ENCODE data around the gene OR52B6. TPM values are rescaled to one million over a fixed set of nuclear protein-coding genes. Genes with fewer than 3 reads are reported as not detected.

Gene OR52B6
- polyA plus RNA-seq, 1 donor from 2014 or later = not detected

DNA sequence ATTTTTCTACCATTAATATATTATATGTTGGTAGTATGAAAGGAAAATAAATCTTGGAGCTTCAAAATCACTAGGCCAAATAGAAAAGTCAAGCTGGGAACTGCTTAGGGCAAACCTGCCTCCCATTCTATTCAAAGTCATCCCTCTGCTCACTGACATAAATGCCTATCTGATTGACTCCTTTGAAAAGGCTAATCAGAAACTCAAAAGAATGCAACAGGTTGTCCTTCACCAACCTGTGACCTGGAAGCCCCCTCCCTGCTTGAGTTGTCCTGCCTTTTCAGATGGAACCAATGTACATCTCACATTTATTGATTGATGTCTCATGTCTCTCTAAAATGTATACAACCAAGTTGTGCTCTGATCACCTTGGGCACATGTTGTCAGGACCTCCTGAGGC lies 40.9 kb downstream of the OR52B6 start:
- no peak overlapping the region for H2AFZ ChIP-seq (ENCODE audit: low read depth, low read length)
- no peaks in the 10 kb centered on the region for H3K9me3 ChIP-seq (ENCODE audit: low read length)
- no peak overlapping the region for H3K27ac ChIP-seq (ENCODE audit: low read length)
- H3K27me3 ChIP-seq (ENCODE audit: insufficient read depth, low read depth, low read length) = no peaks in the 10 kb centered on the region
- H3K4me2 ChIP-seq (ENCODE audit: low read length) = no peak overlapping the region
- TF ChIP-seq EP300 (conservative IDR thresholded peaks at IDR 0.05; ENCODE audit: poor library complexity, severe bottlenecking) (no peak), REST (IDR thresholded peaks at IDR 0.05; ENCODE audit: borderline replicate concordance) (no peak), RAD21 (conservative IDR thresholded peaks at IDR 0.05) (no peak), POLR2AphosphoS5 (IDR thresholded peaks at IDR 0.05) (no peak), TAF1 (IDR thresholded peaks at IDR 0.05; ENCODE audit: low read depth) (no peak), SMC3 (conservative IDR thresholded peaks at IDR 0.05; ENCODE audit: poor library complexity) (no peak), MXI1 (conservative IDR thresholded peaks at IDR 0.05; ENCODE audit: poor library complexity, severe bottlenecking) (no peak), CTCF (IDR thresholded peaks at IDR 0.05; ENCODE audit: poor library complexity, severe bottlenecking) (no peak), EZH2 (IDR thresholded peaks at IDR 0.05; ENCODE audit: borderline replicate concordance, insufficient read depth, low read length, poor library complexity, severe bottlenecking) (no peak)
- no peaks in the 10 kb centered on the region for H3F3A ChIP-seq (ENCODE audit: insufficient read depth, low read length, poor library complexity, severe bottlenecking)
- H3K36me3 ChIP-seq (ENCODE audit: insufficient read depth, low read length) = no peaks in the 10 kb centered on the region
- H3K79me2 ChIP-seq (replicated peaks; ENCODE audit: insufficient read depth, low read length) = no peaks in the 10 kb centered on the region
- H3K4me3 ChIP-seq (ENCODE audit: low read length) = no peak overlapping the region
- H3K9ac ChIP-seq (ENCODE audit: low read length) = no peak overlapping the region
- no peaks in the 10 kb centered on the region for H4K20me1 ChIP-seq (ENCODE audit: insufficient read depth)
- no peaks in the 10 kb centered on the region for H3K9me2 ChIP-seq (ENCODE audit: insufficient read depth, low read length)

DNA sequence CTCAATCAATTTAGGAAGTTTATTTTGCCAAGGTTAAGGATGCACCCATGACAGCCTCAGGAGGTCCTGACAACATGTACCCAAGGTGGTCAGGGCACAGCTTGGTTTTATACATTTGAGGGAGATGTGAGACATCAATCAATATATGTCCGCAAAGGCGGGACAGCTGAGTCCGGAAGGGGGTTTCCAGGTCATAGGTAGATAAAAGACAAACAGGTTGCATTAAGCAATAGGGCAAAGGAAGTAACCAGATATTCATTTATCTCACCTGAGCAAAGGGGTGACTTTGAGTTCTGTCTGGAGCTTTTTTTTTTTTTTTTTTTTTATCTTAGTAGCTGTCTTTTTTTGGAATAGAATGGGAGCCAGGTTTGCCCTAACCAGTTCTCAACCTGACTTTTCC lies 42.1 kb downstream of the OR52B6 start:
- Histone ChIP-seq H3K9me3 (ENCODE audit: low read length) (no peaks in the 10 kb centered on the region), H3K79me2 (replicated peaks; ENCODE audit: insufficient read depth, low read length) (no peaks in the 10 kb centered on the region), H3K4me2 (ENCODE audit: low read length) (no peak overlapping the region), H3K36me3 (ENCODE audit: insufficient read depth, low read length) (no peaks in the 10 kb centered on the region), H3K9ac (ENCODE audit: low read length) (no peak overlapping the region), H3K9me2 (ENCODE audit: insufficient read depth, low read length) (no peaks in the 10 kb centered on the region), H3K27ac (ENCODE audit: low read length) (no peak overlapping the region), H3K4me3 (ENCODE audit: low read length) (no peak overlapping the region), H2AFZ (ENCODE audit: low read depth, low read length) (no peak overlapping the region), H3F3A (ENCODE audit: insufficient read depth, low read length, poor library complexity, severe bottlenecking) (no peaks in the 10 kb centered on the region), H4K20me1 (ENCODE audit: insufficient read depth) (no peaks in the 10 kb centered on the region), H3K27me3 (ENCODE audit: insufficient read depth, low read depth, low read length) (no peaks in the 10 kb centered on the region)
- no peak for TF ChIP-seq POLR2AphosphoS5 (IDR thresholded peaks at IDR 0.05)
- no peak for TF ChIP-seq EP300 (conservative IDR thresholded peaks at IDR 0.05; ENCODE audit: poor library complexity, severe bottlenecking)
- TF ChIP-seq MXI1 (conservative IDR thresholded peaks at IDR 0.05; ENCODE audit: poor library complexity, severe bottlenecking) = no peak
- no peak for TF ChIP-seq SMC3 (conservative IDR thresholded peaks at IDR 0.05; ENCODE audit: poor library complexity)
- no peak for TF ChIP-seq RAD21 (conservative IDR thresholded peaks at IDR 0.05)
- no peak for TF ChIP-seq TAF1 (IDR thresholded peaks at IDR 0.05; ENCODE audit: low read depth)
- no peak for TF ChIP-seq REST (IDR thresholded peaks at IDR 0.05; ENCODE audit: borderline replicate concordance)
- no peak for TF ChIP-seq EZH2 (IDR thresholded peaks at IDR 0.05; ENCODE audit: borderline replicate concordance, insufficient read depth, low read length, poor library complexity, severe bottlenecking)
- TF ChIP-seq CTCF (IDR thresholded peaks at IDR 0.05; ENCODE audit: poor library complexity, severe bottlenecking) = no peak
